K562 (cell line): Measurements from ENCODE around the gene CDKN2C. TPM values are rescaled to one million over a fixed set of nuclear protein-coding genes. Genes with fewer than 3 reads are reported as not detected.

Experiments
- CTBP1 ChIP-seq: fragments of 450-650 bp; IDR thresholded peaks from 2 replicates; pipeline ENCODE4 v1.6.1; 2016; ENCODE audit warnings: borderline replicate concordance
- HNRNPK ChIP-seq: fragments of 200-400 bp; formaldehyde crosslinking; IDR thresholded peaks from one replicate; pipeline ENCODE4 v1.6.1; 2018; ENCODE audit warnings: mild to moderate bottlenecking, low read depth, low read length; ENCODE audit not compliant: poor library complexity, severe bottlenecking
- PCBP2 ChIP-seq: fragments of 200-400 bp; formaldehyde crosslinking; IDR thresholded peaks from 2 replicates; pipeline ENCODE4 v1.6.1; 2018; ENCODE audit warnings: low read length, low read depth, mild to moderate bottlenecking, moderate library complexity; ENCODE audit not compliant: poor library complexity, severe bottlenecking
- POU5F1 ChIP-seq: fragments of 150-350 bp; IDR thresholded peaks from 2 replicates; pipeline ENCODE4 v1.6.1; 2014; ENCODE audit warnings: borderline replicate concordance, low read length, low read depth, mild to moderate bottlenecking; ENCODE audit not compliant: partially characterized antibody
- RBM39 ChIP-seq: fragments of 200-400 bp; formaldehyde crosslinking; optimal IDR thresholded peaks from 2 replicates; pipeline ENCODE3; 2018; ENCODE audit warnings: low read depth, low read length
- SNRNP70 ChIP-seq: fragments of 200-400 bp; formaldehyde crosslinking; optimal IDR thresholded peaks from 2 replicates; pipeline ENCODE3; 2017; ENCODE audit warnings: low read depth, low read length
- ZNF436 ChIP-seq: fragments of 250-450, 450-650 bp; sonication (Bioruptor Pico); formaldehyde crosslinking; IDR thresholded peaks from 2 replicates; pipeline ENCODE4 v1.7.0; 2020; ENCODE audit warnings: mild to moderate bottlenecking
- ZNF696 ChIP-seq: fragments of 250-450 bp; sonication (Bioruptor Pico); conservative IDR thresholded peaks from 2 replicates; pipeline ENCODE4 v1.4.0; 2020; ENCODE audit warnings: mild to moderate bottlenecking, moderate library complexity
- polyA plus RNA-seq, 8 experiments: library from polyadenylated mRNA; depleted of rRNA in 4 of 8; stranded (reverse) in 5 of 8; unstranded in 3 of 8; fragments of >200 nt; fragmentation: Nextera tagmentation in 2 of 8; fragmentation: Illumina TruSeq in 1 of 8; extraction: Ambion mirVana in 2 of 8; extraction: Trizol in 1 of 8; gene quantifications; 2 replicates each; pipeline versions ENCODE4 v1.2.1 to v1.2.3, GENCODE V29; 2011 to 2014; ENCODE audit warnings: inconsistent platforms in 1 of 8, missing spikeins in 1 of 8
- total RNA-seq, 7 experiments: library from RNA; depleted of rRNA in 6 of 7; stranded (reverse); fragments of >200 nt in 6 of 7; fragmentation: Illumina TruSeq in 2 of 7; extraction: Trizol in 2 of 7; gene quantifications; 2 replicates each; pipeline versions ENCODE4 v1.2.1 to v1.2.3, GENCODE V29; 2011 to 2021; ENCODE audit warnings: low replicate concordance in 1 of 7
- TF ChIP-seq, protein P1 (sequence below): fragments of 450-650 bp; IDR thresholded peaks from 2 replicates; pipeline ENCODE4 v1.6.1; 2016; ENCODE audit warnings: mild to moderate bottlenecking, moderate library complexity
- TF ChIP-seq, protein P2 (sequence below), 3 experiments: IDR thresholded peaks in 2 of 3; conservative IDR thresholded peaks in 1 of 3; 2 replicates each; pipeline ENCODE4 v1.5.1; 2011 to 2012; ENCODE audit warnings: low read length in 3 of 3, mild to moderate bottlenecking in 3 of 3, control low read depth in 2 of 3, improper control_type of control experiment in 1 of 3, inconsistent platforms in 1 of 3, low read depth in 1 of 3, mixed read lengths in 1 of 3, moderate library complexity in 1 of 3; ENCODE audit not compliant: insufficient read depth in 2 of 3
- TF ChIP-seq, protein P3 (sequence below): fragments of 450-650 bp; formaldehyde crosslinking; IDR thresholded peaks from 2 replicates; pipeline ENCODE4 v1.4.0; 2022; ENCODE audit warnings: missing genetic modification characterization

Gene CDKN2C
- total and polyA plus RNA-seq, 9 of the 15 experiments (the other 6 are each of a cell fraction or from before 2014, with no cell fraction given) = 11.9 to 74.3 (median 45.9) TPM

DNA sequence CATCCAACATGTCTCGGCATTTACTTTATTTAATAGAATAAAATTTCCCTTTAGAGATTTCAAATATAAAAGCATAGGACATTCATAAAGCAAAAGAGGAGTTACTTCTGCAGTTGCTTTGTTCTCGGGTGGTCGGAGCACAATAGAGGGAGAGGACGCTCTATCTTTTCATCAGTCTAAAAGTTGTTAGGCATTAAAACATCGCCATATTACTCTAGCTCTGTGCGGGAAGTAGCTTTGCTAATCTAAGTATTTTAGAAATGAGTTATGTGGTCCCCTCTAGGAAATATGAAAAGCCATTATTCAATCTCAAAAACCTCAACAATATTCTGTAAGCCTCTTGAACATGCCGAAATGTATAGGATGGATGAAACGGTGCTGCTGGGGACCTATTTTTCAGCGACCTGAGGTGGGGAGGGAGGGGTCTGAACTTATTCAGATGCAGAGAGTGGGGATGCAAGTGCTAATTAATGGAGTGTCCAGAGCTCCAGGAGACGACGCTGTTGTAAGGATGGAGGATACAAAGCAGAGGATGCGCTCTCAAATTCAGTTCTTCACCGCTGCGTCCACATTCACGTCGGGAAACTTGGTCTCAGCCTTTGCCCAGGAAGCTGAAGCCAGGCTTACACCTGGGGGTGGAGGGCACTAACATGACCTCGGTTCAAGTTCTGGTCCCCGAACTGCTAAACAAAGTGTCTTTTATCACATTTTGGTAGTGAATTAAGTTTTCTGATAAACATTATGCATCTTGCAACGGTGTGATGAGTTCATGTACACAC is 6.3 kb downstream of the CDKN2C start (continued):
- TF ChIP-seq, protein P1, sequence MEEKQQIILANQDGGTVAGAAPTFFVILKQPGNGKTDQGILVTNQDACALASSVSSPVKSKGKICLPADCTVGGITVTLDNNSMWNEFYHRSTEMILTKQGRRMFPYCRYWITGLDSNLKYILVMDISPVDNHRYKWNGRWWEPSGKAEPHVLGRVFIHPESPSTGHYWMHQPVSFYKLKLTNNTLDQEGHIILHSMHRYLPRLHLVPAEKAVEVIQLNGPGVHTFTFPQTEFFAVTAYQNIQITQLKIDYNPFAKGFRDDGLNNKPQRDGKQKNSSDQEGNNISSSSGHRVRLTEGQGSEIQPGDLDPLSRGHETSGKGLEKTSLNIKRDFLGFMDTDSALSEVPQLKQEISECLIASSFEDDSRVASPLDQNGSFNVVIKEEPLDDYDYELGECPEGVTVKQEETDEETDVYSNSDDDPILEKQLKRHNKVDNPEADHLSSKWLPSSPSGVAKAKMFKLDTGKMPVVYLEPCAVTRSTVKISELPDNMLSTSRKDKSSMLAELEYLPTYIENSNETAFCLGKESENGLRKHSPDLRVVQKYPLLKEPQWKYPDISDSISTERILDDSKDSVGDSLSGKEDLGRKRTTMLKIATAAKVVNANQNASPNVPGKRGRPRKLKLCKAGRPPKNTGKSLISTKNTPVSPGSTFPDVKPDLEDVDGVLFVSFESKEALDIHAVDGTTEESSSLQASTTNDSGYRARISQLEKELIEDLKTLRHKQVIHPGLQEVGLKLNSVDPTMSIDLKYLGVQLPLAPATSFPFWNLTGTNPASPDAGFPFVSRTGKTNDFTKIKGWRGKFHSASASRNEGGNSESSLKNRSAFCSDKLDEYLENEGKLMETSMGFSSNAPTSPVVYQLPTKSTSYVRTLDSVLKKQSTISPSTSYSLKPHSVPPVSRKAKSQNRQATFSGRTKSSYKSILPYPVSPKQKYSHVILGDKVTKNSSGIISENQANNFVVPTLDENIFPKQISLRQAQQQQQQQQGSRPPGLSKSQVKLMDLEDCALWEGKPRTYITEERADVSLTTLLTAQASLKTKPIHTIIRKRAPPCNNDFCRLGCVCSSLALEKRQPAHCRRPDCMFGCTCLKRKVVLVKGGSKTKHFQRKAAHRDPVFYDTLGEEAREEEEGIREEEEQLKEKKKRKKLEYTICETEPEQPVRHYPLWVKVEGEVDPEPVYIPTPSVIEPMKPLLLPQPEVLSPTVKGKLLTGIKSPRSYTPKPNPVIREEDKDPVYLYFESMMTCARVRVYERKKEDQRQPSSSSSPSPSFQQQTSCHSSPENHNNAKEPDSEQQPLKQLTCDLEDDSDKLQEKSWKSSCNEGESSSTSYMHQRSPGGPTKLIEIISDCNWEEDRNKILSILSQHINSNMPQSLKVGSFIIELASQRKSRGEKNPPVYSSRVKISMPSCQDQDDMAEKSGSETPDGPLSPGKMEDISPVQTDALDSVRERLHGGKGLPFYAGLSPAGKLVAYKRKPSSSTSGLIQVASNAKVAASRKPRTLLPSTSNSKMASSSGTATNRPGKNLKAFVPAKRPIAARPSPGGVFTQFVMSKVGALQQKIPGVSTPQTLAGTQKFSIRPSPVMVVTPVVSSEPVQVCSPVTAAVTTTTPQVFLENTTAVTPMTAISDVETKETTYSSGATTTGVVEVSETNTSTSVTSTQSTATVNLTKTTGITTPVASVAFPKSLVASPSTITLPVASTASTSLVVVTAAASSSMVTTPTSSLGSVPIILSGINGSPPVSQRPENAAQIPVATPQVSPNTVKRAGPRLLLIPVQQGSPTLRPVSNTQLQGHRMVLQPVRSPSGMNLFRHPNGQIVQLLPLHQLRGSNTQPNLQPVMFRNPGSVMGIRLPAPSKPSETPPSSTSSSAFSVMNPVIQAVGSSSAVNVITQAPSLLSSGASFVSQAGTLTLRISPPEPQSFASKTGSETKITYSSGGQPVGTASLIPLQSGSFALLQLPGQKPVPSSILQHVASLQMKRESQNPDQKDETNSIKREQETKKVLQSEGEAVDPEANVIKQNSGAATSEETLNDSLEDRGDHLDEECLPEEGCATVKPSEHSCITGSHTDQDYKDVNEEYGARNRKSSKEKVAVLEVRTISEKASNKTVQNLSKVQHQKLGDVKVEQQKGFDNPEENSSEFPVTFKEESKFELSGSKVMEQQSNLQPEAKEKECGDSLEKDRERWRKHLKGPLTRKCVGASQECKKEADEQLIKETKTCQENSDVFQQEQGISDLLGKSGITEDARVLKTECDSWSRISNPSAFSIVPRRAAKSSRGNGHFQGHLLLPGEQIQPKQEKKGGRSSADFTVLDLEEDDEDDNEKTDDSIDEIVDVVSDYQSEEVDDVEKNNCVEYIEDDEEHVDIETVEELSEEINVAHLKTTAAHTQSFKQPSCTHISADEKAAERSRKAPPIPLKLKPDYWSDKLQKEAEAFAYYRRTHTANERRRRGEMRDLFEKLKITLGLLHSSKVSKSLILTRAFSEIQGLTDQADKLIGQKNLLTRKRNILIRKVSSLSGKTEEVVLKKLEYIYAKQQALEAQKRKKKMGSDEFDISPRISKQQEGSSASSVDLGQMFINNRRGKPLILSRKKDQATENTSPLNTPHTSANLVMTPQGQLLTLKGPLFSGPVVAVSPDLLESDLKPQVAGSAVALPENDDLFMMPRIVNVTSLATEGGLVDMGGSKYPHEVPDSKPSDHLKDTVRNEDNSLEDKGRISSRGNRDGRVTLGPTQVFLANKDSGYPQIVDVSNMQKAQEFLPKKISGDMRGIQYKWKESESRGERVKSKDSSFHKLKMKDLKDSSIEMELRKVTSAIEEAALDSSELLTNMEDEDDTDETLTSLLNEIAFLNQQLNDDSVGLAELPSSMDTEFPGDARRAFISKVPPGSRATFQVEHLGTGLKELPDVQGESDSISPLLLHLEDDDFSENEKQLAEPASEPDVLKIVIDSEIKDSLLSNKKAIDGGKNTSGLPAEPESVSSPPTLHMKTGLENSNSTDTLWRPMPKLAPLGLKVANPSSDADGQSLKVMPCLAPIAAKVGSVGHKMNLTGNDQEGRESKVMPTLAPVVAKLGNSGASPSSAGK = no peak
- TF ChIP-seq HNRNPK (no peak), ZNF696 (CRISPR knock-in tag) (no peak), RBM39 (peak; percentile 80), CTBP1 (peak; percentile 83), POU5F1 (no peak), ZNF436 (no peak), PCBP2 (no peak), SNRNP70 (no peak)
- TF ChIP-seq, protein P2, sequence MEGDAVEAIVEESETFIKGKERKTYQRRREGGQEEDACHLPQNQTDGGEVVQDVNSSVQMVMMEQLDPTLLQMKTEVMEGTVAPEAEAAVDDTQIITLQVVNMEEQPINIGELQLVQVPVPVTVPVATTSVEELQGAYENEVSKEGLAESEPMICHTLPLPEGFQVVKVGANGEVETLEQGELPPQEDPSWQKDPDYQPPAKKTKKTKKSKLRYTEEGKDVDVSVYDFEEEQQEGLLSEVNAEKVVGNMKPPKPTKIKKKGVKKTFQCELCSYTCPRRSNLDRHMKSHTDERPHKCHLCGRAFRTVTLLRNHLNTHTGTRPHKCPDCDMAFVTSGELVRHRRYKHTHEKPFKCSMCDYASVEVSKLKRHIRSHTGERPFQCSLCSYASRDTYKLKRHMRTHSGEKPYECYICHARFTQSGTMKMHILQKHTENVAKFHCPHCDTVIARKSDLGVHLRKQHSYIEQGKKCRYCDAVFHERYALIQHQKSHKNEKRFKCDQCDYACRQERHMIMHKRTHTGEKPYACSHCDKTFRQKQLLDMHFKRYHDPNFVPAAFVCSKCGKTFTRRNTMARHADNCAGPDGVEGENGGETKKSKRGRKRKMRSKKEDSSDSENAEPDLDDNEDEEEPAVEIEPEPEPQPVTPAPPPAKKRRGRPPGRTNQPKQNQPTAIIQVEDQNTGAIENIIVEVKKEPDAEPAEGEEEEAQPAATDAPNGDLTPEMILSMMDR (IDR thresholded peaks at IDR 0.05 in 2 of 3, conservative IDR thresholded peaks at IDR 0.05 in 1 of 3; ENCODE audit: insufficient read depth in 2 of 3, low read depth in 1 of 3, low read length in 3 of 3) = no peak
- TF ChIP-seq, protein P3, sequence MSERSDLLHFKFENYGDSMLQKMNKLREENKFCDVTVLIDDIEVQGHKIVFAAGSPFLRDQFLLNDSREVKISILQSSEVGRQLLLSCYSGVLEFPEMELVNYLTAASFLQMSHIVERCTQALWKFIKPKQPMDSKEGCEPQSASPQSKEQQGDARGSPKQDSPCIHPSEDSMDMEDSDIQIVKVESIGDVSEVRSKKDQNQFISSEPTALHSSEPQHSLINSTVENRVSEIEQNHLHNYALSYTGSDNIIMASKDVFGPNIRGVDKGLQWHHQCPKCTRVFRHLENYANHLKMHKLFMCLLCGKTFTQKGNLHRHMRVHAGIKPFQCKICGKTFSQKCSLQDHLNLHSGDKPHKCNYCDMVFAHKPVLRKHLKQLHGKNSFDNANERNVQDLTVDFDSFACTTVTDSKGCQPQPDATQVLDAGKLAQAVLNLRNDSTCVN (CRISPR knock-in tag) = 0 out of 2 replicates have a peak, but pooled peaks have one; percentile 6
